HT-29 (cell line): Measurements from ENCODE around the gene CBX2. TPM values are rescaled to one million over a fixed set of nuclear protein-coding genes. Genes with fewer than 3 reads are reported as not detected.

Experiments used
- DNase-seq: peaks from one replicate; pipeline ENCODE4 v3.0.0-alpha.2; 2015; ENCODE audit warnings: low spot score
- total RNA-seq: library from RNA; depleted of rRNA; stranded (reverse); fragments of >200 nt; shearing (Covaris generic); gene quantifications from 2 replicates; pipeline ENCODE4 v1.2.3, GENCODE V29; 2014

The CBX2 gene
- total RNA-seq, 1 experiment from 2014 or later = 13.4 TPM

DNA sequence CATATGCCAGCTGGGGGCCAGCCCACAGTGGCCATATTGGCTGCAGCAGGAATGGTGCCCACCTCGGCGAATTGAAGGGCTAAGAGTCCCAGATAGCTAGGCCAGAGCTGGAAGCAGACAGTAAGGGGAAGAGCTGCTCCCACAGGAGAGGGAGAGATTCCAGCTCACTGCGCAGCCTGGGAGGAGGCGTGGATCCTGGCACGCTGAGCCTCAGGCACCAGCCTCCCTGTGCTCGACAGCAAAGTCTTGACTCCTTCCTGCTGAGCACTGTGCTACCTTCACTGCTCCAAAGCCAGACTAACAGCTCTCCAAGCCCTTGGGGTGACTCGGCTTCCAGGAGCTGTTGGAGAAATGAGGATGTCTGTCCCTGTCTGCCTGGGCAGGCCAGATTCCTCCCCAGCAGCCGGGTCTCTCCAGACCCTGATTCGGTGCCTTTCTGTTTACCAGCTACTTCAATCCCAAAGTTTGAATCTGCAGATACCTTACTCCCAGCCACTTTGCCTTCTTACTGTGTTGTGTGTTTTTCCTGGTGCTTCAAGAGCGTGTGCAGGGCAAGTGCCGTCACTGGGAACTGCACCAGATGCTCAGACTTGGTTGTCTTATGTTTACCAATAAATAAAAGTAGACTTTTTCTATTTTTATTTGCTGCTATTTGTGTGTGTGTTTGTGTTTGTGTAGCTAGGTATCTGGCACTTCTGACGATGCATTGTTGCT lies 9.1 kb downstream of the CBX2 start:
- no peak for DNase-seq

DNA sequence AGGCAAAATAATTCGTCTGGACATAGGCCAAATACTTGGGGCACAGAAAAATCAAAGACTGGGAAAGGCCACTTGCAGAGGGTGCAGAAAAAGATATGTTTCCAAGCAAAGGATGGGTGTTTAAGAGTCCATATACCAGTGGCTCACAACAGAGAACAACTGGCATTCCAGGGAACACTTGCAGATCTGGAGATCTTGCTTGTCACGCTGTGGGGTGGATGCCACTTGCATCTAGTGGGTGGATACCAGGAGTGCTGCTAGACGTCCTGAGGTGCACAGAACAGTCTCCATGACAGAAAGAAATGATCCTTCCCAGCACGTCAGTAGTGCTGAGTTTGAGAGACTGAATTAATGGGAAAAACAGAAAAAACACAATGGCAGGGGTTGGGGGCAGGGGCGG lies 10.5 kb downstream of the CBX2 start:
- no peak for DNase-seq

DNA sequence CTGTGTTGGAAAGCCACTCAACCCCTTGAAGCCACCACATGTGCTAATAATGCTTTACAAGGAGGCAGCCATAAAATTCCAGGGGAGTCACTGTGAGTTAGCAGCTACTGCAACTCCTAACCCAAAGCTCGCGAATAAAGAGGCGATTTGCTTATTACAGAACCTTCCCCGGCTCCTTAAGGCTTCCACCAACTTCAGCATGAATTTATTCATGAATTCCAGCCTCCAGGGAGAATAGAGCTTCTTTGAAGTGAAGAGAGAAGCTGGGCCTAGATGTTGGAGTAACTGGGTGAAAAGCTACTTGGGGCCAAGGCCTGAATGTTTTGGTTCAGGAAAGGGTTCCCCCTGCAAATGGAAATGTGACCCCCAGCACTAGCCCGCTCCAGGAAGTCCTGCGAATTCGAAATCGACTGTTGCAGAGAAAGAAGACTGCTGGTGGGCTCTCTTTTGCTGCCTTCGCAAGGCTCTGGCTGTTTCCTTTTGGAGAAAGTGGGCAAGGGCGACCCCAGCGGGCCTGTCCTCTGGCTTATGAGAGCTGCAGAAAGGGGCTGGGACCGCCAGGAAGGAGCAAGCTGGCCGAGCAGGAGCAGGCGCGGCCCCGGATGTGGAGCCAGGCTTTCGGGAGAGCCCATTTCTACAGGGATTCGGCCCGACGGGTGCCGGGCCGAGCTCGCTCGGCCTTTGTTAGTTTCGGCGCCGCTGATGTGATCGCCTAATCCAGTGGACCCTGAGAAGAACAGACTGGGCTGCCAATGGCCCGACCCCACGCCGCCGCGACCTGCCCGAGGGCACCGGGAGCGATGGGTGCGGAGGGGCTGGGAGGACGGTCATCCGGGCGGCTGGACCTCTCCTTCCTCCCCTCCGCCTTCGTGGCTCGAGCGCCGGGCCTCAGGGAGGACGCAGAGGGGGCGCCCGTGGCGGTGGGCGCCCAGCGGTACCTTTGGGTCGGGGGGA lies 11.3 kb downstream of the CBX2 start:
- DNase-seq = no peak

DNA sequence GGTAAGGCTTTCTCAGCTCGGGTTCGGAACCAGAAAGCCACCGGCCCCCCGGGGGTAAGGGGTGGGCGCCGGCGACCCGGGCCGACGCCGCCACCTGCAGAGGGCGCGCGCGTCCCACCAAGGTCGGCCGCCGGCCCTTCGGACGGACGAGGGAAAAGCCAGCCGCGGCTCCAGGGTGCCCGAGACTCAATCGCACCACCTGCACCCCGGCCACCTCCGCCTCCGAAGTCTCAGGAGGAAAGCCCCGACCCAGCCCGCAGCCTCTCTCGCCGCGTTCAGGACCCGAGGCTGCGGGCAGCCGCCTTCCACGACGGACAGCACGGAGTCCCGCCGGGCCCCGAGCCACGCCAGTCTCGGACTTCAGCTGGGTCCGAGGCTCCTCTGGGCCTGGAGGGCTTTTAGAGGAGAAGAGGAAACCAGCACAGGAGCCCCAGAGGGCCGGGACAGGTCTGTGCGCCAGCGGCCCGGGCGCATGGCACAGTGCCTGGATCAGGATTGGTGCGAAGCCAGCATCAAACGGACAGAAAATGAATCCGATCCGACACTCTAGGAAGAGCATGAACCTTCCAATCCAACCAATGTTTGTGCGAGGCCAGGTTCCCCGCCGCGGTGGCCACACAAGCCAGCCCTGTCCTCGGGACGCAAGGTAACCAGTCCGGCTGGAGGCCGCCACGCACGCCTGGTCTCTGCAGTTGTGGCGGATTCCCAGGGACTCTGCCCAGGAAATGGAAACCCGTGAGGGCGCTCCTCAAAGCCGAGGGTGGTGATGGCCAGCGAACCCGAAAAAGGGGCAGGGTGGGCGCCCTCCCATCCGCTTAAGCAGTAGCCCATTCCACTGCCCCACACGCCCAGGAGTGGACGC lies 12.2 kb downstream of the CBX2 start:
- DNase-seq = peak; percentile 62

DNA sequence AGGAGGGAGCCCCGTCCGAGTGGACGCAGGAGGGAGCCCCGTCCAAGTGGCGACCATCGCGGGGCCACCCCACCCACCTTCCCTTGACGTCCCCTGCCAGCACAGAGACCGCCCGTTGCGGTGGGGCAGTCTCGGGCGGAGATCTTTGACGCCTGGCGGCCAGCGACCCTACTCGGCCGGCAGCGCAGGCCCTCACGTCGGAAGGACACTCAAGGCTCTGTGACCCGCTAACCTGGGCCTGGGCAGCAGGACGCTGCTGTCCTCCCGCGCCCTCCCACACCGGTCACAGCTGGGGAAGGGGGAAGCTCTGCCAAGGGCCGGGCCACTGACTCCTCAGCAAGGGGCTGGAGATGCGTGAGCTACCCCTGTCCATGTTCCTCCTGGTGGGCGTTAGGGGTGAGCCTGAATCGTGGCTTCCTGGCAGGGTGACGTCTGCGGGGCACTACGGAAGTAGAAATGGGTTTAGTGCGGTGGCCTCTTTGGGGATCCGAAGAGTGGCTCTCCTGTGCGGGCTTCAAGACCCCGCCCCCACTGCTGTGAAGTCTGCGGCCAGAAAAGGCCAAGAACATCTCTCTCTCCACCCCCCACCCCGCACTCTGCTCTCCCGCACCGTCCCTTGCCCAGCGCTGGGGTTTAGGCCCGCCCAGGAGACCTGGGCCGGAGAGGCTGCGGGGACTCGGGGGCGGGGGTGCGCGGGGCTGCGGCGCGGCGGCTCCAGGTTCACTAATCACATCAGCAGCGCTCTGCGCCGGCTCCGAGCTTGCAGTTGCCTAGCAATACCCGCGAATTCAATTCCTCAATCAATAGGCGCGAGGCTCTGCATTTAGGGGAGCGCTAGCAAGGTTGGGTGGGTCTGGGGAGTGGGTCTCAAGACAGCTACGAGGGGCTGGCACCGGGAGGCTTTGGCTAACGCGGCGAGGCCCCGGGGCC lies 13.1 kb downstream of the CBX2 start:
- DNase-seq = no peak

DNA sequence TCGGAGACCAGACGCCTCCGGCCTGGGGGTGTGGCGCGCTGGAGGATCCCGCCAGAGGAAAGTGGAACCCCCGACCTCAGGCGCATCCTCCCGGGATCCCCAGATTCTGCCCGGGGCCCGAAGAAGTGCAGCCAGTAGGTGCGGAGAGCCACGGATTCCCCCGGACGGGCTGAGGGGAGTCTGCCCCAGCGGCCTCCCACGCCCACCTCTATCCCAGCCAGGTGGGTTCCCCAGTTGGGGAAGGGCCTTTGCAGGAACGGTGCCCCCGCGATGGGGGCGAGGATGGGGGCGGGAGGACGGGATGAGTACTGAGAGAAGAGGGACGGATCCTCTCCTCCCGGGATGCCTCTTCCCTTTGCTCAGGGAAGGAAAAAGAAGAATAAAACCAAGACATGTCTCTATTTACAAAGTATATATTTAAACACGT lies 13.8 kb downstream of the CBX2 start:
- DNase-seq = no peak

DNA sequence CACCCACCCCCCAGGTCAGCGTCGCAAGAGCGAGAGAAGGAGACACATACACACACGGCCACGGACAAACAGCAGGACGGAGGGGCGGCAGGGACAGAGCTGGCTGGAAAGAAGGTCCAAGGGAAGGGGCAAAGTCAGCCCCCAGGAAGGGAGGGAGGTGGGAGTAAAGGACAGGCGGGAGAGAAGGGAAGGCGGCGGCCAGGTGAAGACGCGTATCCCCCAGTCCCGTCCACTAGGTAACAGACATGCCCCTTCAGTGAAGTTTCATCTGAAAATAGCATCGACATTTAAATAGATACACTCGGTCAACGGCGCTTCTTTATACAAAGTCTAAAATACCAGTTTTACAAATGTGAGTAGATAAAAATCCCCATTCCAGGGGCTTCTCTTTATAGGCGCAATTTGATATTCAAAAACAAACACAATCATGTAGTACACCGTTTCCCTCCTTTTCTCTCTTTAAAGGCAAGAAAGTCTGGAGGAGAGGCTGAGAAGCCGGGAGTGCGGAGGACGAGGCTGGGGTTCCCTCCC lies 14.5 kb downstream of the CBX2 start:
- no peak for DNase-seq

DNA sequence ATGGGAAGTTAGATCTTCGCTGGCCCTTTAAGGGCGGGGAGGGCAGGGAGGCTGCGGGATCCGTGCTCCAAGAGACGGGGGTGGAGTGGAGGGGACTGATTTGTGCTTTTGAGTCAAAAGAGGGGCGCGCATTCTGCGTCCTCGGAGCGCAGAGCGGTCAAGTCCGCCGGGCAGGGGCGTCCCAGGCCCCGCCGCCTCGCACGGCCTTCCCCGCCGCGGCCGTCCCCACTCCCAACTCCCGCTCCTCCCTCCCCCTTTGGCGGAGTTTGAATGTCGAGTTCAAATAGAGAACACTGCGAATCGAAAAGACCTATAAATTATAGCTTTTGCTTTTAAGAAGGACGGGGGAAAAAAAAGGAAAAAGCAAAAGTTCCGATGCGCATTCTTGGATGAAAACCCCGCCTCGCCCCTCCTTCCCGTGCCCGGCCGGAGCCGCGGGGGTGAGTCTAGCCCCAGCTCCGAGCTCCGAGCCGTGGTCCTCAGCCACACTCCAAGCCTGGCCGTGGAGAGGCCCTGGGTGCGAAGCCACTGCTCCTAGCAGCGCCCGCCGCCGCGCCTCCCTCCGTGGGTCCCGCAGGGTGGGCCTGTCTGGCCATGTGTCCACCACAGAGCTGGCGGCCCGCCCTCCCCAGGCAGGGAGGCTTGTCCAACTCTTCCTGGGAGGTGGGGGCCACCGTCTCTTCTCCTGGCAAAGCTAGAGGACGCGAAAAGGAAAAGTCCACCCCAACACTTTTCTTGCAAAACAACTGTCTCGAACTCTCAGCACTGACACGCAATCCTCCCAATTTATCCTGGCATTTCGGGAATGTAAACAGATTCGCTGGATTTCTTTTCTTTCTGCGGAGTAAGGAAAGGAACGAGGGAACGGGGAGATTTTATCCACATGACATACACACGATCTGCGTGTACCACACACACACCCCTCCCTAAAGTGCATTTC lies 15.3 kb downstream of the CBX2 start:
- no peak for DNase-seq

DNA sequence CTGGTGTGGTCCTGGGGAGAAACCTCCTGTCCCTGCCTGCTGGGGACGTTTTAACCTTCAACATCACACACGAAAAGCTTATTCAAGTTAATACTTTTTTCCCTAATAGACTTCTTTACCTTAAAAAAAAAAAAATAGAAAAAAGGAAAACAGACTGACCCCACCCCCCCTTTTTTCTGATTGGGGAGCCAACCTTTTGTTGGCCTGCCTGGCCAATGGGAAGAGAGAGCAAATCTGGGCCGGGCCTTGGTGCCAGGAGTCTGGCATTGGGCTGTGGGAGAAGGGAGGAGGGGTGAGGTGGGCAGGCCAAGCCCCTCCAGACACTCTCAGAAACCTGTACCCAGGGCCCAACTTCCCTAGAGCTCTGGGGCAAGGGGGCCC lies 16.0 kb downstream of the CBX2 start:
- no peak for DNase-seq

DNA sequence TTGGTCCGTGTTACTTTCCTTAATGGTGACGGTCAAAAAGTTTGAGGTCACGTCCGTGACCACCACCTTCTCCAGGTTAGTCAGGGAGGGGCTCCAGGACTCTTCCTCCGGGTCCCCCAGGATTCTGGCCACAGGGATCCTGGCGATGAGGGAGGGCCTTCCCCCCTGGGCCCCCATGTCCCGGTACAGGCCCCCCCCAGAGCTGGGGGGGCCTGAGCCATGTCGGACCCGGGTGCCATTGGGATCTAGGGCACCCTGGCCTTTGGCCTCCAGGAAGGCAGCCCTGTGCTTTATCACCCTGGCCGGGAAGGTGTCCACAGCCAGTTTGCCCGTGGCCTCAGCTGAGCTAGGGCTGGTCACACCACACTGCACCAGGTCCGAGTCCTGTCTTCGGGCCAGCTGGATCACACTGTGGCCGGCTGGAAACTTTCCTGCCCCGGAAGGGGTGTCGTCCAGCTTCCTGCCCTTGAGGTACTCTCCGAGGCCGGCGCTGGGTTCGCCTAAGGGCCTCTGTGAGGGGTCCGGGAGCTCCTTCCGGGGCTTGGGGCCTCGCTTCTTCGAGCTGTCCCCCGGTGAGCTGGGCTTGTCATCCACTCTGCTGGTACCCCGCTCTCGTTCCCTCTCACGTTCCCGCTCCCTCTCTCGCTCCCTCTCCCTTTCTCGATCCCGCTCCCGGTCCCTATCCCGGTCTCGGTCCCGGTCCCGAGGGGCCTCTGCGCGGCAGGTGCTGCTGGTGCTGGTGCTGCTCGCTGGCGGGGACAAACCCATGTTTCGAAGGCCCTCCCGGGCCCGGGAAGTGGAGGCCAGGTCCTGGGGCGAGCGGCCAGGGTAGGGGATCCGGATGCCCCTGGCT lies 16.9 kb downstream of the CBX2 start:
- no peak for DNase-seq

DNA sequence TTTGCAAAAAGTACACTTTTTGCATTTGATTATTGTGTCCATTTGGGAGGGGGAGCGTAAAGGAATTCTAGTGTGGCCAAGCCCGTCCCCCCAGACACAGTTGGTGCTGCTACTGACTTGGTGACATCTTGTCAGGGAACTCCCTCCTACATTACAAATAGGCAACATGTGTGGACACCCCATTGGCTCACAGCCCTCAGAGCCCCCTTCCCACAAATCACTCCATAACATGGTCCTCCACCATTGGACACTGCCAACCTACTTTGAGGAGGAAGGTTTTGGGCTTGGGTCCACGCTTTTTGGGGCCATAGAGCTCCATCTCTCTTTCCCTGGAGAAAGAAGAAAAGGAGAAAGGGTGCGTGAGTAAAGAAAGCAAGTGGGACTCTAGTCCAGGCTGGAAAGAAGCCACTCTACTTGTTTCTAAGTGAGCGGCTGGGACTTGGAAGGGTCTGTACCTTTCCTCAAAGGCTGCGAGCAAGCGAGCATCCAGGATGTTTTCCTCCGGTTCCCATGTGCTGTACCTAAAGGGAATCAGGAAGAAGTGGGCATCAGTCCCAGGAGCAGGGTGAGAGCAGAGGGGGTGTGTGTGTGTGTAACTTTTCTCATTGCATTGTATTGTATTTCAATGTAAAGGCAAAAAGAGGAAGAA lies 18.0 kb downstream of the CBX2 start:
- no peak for DNase-seq

DNA sequence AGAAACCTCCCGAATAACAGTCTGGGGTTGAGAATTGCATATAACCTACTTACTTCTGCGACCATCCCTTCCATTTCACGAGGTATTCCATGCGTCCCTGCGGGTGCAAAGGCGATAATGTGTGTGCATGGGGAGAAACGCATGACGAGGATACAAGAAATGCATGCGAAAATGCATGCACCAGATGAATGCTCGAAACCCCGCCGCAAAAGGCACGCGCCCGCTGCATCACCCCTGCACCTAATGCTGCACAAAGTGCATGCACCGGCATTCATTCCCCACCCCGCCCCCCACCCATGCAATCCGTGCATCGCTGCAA lies 18.5 kb downstream of the CBX2 start:
- peak; percentile 9 for DNase-seq

DNA sequence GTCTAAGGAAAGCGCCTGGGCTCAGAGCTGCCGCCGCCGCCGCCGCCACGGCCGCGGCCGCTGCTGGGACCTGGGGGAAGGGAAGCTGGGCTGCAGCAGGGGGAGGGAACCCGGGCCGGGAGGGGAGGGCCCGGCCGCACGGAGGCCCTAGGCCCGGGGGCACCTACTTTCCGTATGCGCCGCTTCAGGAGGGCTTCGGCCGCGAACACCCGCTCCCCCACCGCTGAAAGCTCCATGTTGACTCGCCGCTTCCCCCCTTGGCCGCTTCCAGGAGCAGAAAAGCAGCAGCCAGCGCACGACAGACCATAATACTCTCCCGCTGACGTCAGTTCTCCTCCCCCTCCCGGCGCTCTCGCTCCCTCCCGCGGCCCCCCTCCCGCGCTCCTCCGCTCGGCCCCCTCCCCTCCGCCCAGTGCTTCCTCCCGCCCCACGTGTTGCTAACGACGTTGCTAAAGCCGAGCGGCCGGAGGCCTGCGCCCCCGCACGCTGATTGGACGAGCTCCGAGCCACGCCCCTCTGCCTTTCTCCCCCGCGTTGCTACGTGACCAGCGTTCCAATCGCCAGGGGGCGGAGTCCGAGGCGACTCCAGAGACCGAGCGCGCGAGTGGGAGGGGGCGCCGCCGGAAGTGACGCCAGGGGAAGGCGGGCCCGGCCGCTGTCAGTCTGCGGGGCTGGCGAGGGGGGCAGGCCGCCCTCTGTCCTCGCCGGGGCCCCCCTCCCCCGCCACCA lies 19.0 kb downstream of the CBX2 start, which contains the start of gene CBX8:
TSS of gene CBX8 (minus strand) at position 315 of the 729 bp plus-strand sequence. CDS start at position 236, 79 bp downstream.
- DNase-seq = peak; percentile 99

DNA sequence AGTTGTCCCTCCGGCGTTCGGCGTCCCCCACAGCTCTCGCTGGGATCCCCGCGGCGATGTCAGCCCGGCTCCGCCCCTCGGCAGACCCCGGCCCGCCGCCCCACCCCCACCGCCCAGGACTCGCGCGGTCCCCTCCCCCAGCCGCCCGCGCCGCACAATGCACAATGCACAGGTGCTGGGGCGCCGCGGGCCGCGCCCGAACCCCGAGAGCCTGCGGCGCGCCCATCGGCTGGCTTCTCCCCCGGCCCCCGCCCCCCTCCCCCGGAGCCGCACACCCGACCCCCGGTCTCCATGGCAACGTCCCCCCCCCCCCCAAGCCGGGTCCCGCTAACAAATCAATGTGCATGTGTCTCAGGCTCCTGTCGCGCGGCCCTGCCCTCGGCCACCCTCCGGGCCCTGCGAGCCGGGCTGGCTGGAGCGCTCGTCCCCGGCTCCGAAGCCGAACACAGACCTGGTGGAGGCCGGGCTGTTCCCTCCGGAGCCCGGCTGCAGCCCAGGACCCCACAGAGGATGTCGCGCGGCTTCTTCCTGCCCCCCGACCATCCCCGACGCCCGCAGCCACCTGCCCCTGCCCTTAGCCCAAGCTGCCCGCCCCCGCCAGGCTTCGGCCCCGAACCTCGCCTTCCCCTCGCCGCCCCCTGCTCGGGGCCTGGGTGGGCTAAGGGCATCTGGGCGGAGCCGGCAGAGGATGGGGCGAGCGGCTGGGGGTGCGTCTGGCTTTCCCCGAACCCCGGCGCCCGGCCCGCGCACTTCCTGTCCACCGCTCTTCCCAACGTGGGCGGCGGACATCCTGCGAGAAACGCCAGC lies 19.7 kb downstream of the CBX2 start:
- DNase-seq = no peak

DNA sequence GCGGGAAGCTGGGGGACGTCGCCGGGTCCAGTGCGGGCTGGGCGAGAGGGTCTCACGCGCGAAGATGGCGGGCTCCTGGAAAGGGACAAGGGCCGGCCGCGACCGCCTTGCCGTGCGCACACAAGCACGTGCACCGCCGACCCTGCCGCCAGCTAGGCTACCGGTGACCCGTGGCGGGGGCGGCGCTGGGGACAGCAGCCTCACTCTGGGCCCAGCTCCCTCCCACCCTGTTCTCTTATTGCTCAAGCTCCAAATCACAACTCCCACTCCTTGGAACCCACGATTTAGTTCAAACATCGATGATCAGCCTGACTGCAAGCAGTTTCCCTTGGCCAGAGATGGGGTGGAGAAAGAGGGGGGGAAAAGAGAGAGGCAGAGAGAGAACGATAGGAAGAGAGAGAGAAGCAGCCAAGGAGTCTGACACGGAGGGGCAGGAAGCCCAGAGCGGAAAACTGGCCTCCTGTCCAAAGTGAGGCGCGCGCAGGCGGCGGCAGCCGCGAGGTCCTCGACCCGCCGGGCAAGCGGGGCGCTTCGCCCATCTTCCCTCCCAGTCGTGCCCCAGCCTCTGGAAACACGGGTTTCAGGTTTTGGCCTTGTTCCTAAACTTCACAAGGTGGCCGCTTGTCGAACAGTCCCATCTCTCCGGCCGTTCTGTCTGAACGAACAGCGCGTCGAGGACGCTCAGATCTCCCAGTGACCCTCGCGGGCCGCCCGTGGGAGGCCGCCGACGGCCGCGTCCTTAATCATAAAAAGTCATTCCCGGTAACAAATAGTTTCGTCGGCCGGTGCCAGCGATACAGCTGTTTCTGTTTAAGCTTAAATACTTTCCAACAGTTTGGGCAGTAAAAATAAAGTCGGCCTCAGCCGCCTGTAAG lies 20.6 kb downstream of the CBX2 start:
- no peak for DNase-seq
